Keratinocyte (primary cell): ENCODE results near the gene SAMD4A. TPM values are rescaled to one million over a fixed set of nuclear protein-coding genes. Genes with fewer than 3 reads are reported as not detected.
A peak's percentile ranks its signal among the peaks of the same experiment; 100 is the strongest.

Source experiments
- DNase-seq: peaks from one replicate; pipeline ENCODE4 v3.0.0-alpha.2; 2011; ENCODE audit warnings: low read depth, missing footprints, low spot score
- FAIRE-seq: peaks from 2 replicates; lab custom pipeline; 2011; peaks lifted over from hg19 to GRCh38; lab: Jason Lieb, UNC
- H2AFZ ChIP-seq: 2 replicates; pipeline ENCODE4 v1.6.0; 2012; ENCODE audit warnings: low read length, control low read depth, inconsistent platforms; ENCODE audit not compliant: control insufficient read depth
- H3K27ac ChIP-seq: 2 replicates; pipeline ENCODE4 v1.5.1; 2011; ENCODE audit warnings: low read length; ENCODE audit not compliant: control insufficient read depth, insufficient read depth
- H3K27me3 ChIP-seq: 3 replicates; pipeline ENCODE4 v1.6.0; 2011; ENCODE audit warnings: low read length; ENCODE audit not compliant: control insufficient read depth, insufficient read depth; ENCODE audit errors: extremely low read depth
- H3K36me3 ChIP-seq, 2 experiments: 2 replicates in 1 of 2; 3 replicates in 1 of 2; pipeline ENCODE4 v1.5.1; 2011; ENCODE audit warnings: low read length in 2 of 2, mild to moderate bottlenecking in 1 of 2; ENCODE audit not compliant: control insufficient read depth in 2 of 2, insufficient read depth in 2 of 2; ENCODE audit errors: extremely low read depth in 1 of 2
- H3K4me1 ChIP-seq: 3 replicates; pipeline ENCODE4 v1.5.1; 2011; ENCODE audit warnings: low read length; ENCODE audit not compliant: control insufficient read depth, insufficient read depth; ENCODE audit errors: extremely low read depth
- H3K4me2 ChIP-seq: 3 replicates; pipeline ENCODE4 v1.6.0; 2011; ENCODE audit warnings: low read depth, low read length; ENCODE audit not compliant: control insufficient read depth, insufficient read depth; ENCODE audit errors: extremely low read depth
- H3K4me3 ChIP-seq, 3 experiments: fragments of 200-600 bp in 1 of 3; sonication (generic) in 1 of 3; 2 replicates in 2 of 3; 3 replicates in 1 of 3; pipeline ENCODE4 v1.5.1; 2011 to 2016; ENCODE audit warnings: low read length in 3 of 3, mild to moderate bottlenecking in 3 of 3, control low read depth in 2 of 3, inconsistent platforms in 1 of 3, low read depth in 1 of 3, mixed read lengths in 1 of 3, mixed run types in 1 of 3, moderate library complexity in 1 of 3; ENCODE audit not compliant: control insufficient read depth in 2 of 3, insufficient read depth in 2 of 3; ENCODE audit errors: extremely low read depth in 1 of 3
- H3K79me2 ChIP-seq: 2 replicates; pipeline ENCODE4 v1.6.0; 2012; ENCODE audit warnings: low read length; ENCODE audit not compliant: control insufficient read depth, insufficient read depth
- H3K9ac ChIP-seq: 3 replicates; pipeline ENCODE4 v1.6.0; 2011; ENCODE audit warnings: low read length; ENCODE audit not compliant: control insufficient read depth, insufficient read depth; ENCODE audit errors: extremely low read depth
- H3K9me1 ChIP-seq: 3 replicates; pipeline ENCODE4 v1.6.0; 2011; ENCODE audit warnings: low read length; ENCODE audit not compliant: control insufficient read depth, insufficient read depth; ENCODE audit errors: extremely low read depth
- H3K9me3 ChIP-seq: 2 replicates; pipeline ENCODE4 v1.5.1; 2012; ENCODE audit warnings: low read depth, low read length; ENCODE audit not compliant: control insufficient read depth
- H4K20me1 ChIP-seq: 3 replicates; pipeline ENCODE4 v1.6.0; 2011; ENCODE audit warnings: low read length; ENCODE audit not compliant: control insufficient read depth, insufficient read depth; ENCODE audit errors: extremely low read depth
- CTCF ChIP-seq, 3 experiments: IDR thresholded peaks in 1 of 3; conservative IDR thresholded peaks in 1 of 3; optimal IDR thresholded peaks in 1 of 3; 2 replicates in 2 of 3; 3 replicates in 1 of 3; pipeline versions ENCODE3 to v1.5.1; 2011; ENCODE audit warnings: low read length in 3 of 3, mild to moderate bottlenecking in 3 of 3, moderate library complexity in 2 of 3, control low read depth in 1 of 3, inconsistent platforms in 1 of 3; ENCODE audit not compliant: insufficient read depth in 2 of 3; ENCODE audit errors: extremely low read depth in 1 of 3
- EZH2 ChIP-seq: IDR thresholded peaks from one replicate; pipeline ENCODE4 v1.6.1; 2012; ENCODE audit warnings: inconsistent platforms, mild to moderate bottlenecking, low read length, moderate library complexity
- dilution Hi-C: fragments of 300-500 bp; cut with MboI; formaldehyde crosslinking; loops from one replicate; pipeline ENCODE4 v1.7.0; 2020; ENCODE audit warnings: low sequenced_read_pairs; ENCODE audit not compliant: extremely low pct_ligation_motif_present
- polyA plus RNA-seq, 5 experiments: library from polyadenylated mRNA; depleted of rRNA in 3 of 5; stranded (reverse) in 3 of 5; stranded (forward) in 1 of 5; unstranded in 1 of 5; fragments of >200 nt; gene quantifications; 1 replicate in 1 of 5; 2 replicates in 3 of 5; 3 replicates in 1 of 5; pipeline versions ENCODE4 v1.2.1 to v1.2.3, GENCODE V29; 2011 to 2012; ENCODE audit warnings: missing spikeins in 2 of 5, low read depth in 1 of 5, low replicate concordance in 1 of 5

Gene SAMD4A
- polyA plus RNA-seq, 1 donor (not counting 4 experiments of a cell fraction or from before 2014, with no cell fraction given) = 16.2 TPM

GRCh38 chr14:54652188-54652587 lies 85.3 kb downstream of the SAMD4A start:
- Histone ChIP-seq H3K4me3 (peak overlapping the region; percentile 38 to 66 (median 61)), H3K4me2 (peak overlapping the region; percentile 96), H2AFZ (no peak overlapping the region), H3K27ac (peak overlapping the region; percentile 96), H3K9ac (peak overlapping the region; percentile 80), H3K79me2 (peaks cover 54% of the 10 kb centered on the region), H3K27me3 (no peaks in the 10 kb centered on the region), H4K20me1 (no peaks in the 10 kb centered on the region), H3K9me1 (no peaks in the 10 kb centered on the region), H3K9me3 (no peaks in the 10 kb centered on the region), H3K4me1 (peaks cover 39% of the 10 kb centered on the region), H3K36me3 (no peaks in the 10 kb centered on the region)
- peak; percentile 89 for DNase-seq
- TF ChIP-seq EZH2 (no peak), CTCF (optimal IDR thresholded peaks at IDR 0.05 in 1 of 3, IDR thresholded peaks at IDR 0.05 in 1 of 3, conservative IDR thresholded peaks at IDR 0.05 in 1 of 3; ENCODE audit: extremely low read depth in 1 of 3, insufficient read depth in 2 of 3, low read length in 3 of 3) (no peak)
- peak; percentile 79 for FAIRE-seq
- dilution Hi-C loops = no loop called here

GRCh38 chr14:54652605-54653052 lies 85.7 kb downstream of the SAMD4A start:
- H3K4me2 ChIP-seq = peak overlapping the region; percentile 96
- peaks cover 50% of the 10 kb centered on the region for H3K79me2 ChIP-seq
- H3K4me3 ChIP-seq = peak overlapping the region; percentile 38 to 66 (median 61)
- H3K4me1 ChIP-seq = peaks cover 39% of the 10 kb centered on the region
- H3K27ac ChIP-seq = peak overlapping the region; percentile 96
- no peak overlapping the region for H2AFZ ChIP-seq
- H4K20me1 ChIP-seq = no peaks in the 10 kb centered on the region
- FAIRE-seq = peak; percentile 17
- peak overlapping the region; percentile 80 for H3K9ac ChIP-seq
- dilution Hi-C loops = no loop called here
- no peak for TF ChIP-seq EZH2
- no peak for TF ChIP-seq CTCF (optimal IDR thresholded peaks at IDR 0.05 in 1 of 3, IDR thresholded peaks at IDR 0.05 in 1 of 3, conservative IDR thresholded peaks at IDR 0.05 in 1 of 3; ENCODE audit: extremely low read depth in 1 of 3, insufficient read depth in 2 of 3, low read length in 3 of 3)
- no peaks in the 10 kb centered on the region for H3K9me3 ChIP-seq
- H3K9me1 ChIP-seq = no peaks in the 10 kb centered on the region
- H3K27me3 ChIP-seq = no peaks in the 10 kb centered on the region
- DNase-seq = no peak
- no peaks in the 10 kb centered on the region for H3K36me3 ChIP-seq
